GM23338 (cell line): ENCODE results near the gene CDK5. TPM values are rescaled to one million over a fixed set of nuclear protein-coding genes. Genes with fewer than 3 reads are reported as not detected.

ENCODE experiments used
- ATAC-seq: fragments of 200-7000 bp; cut with Tn5 transposase; 3 replicates; pipeline ENCODE4 v1.9.1; 2020
- DNase-seq: peaks from one replicate; pipeline ENCODE4 v3.0.0-alpha.2; 2015; ENCODE audit warnings: low spot score
- H2AFZ ChIP-seq: fragments of 200-600 bp; sonication (generic); 2 replicates; pipeline ENCODE4 v1.8.0; 2016; ENCODE audit warnings: antibody characterized with exemption, mild to moderate bottlenecking, moderate library complexity
- H3F3A ChIP-seq: fragments of 200-600 bp; sonication (generic); replicated peaks from 2 replicates; pipeline ENCODE4 v1.8.0; 2017; ENCODE audit warnings: antibody characterized with exemption, mixed run types, low read depth
- H3K27ac ChIP-seq: fragments of 200-600 bp; sonication (generic); 2 replicates; pipeline ENCODE4 v1.6.1; 2016; ENCODE audit warnings: low read depth
- H3K27me3 ChIP-seq: fragments of 200-600 bp; sonication (generic); 2 replicates; pipeline ENCODE4 v1.8.0; 2016; ENCODE audit warnings: mild to moderate bottlenecking, mixed run types, moderate library complexity; ENCODE audit not compliant: insufficient read depth
- H3K36me3 ChIP-seq: fragments of 200-600 bp; sonication (generic); 2 replicates; pipeline ENCODE4 v1.8.0; 2016; ENCODE audit warnings: mild to moderate bottlenecking; ENCODE audit not compliant: insufficient read depth
- H3K4me1 ChIP-seq: fragments of 200-600 bp; sonication (generic); 2 replicates; pipeline ENCODE4 v1.8.0; 2016; ENCODE audit warnings: mild to moderate bottlenecking, moderate library complexity; ENCODE audit not compliant: insufficient read depth
- H3K4me2 ChIP-seq: fragments of 200-600 bp; sonication (generic); 2 replicates; pipeline ENCODE4 v1.7.1; 2017; ENCODE audit warnings: mixed run types
- H3K4me3 ChIP-seq: fragments of 200-600 bp; sonication (generic); 2 replicates; pipeline ENCODE4 v1.6.1; 2016; ENCODE audit warnings: mixed run types
- H3K79me2 ChIP-seq: fragments of 200-600 bp; sonication (generic); replicated peaks from 2 replicates; pipeline ENCODE4 v1.8.0; 2017; ENCODE audit warnings: mild to moderate bottlenecking; ENCODE audit not compliant: insufficient read depth
- H3K9me2 ChIP-seq: fragments of 200-600 bp; sonication (generic); 2 replicates; pipeline ENCODE4 v1.8.0; 2017; ENCODE audit not compliant: insufficient read depth
- H4K20me1 ChIP-seq: fragments of 200-600 bp; sonication (generic); replicated peaks from 2 replicates; pipeline ENCODE4 v1.8.0; 2017; ENCODE audit warnings: mild to moderate bottlenecking; ENCODE audit not compliant: insufficient read depth
- H3K27ac Mint-ChIP-seq: 2 replicates; pipeline ENCODE4 v1.8.0; 2020; ENCODE audit warnings: inconsistent platforms, mild to moderate bottlenecking, moderate library complexity, mixed read lengths
- H3K27me3 Mint-ChIP-seq: 3 replicates; pipeline ENCODE4 v1.8.0; 2022; ENCODE audit warnings: low read depth, mild to moderate bottlenecking, moderate library complexity, mixed read lengths, inconsistent platforms; ENCODE audit not compliant: insufficient read depth, poor library complexity
- H3K36me3 Mint-ChIP-seq: 3 replicates; pipeline ENCODE4 v1.8.0; 2021; ENCODE audit warnings: low read depth, mild to moderate bottlenecking, inconsistent platforms, moderate library complexity, mixed read lengths
- H3K4me1 Mint-ChIP-seq: 3 replicates; pipeline ENCODE4 v1.8.0; 2020; ENCODE audit warnings: mild to moderate bottlenecking, inconsistent platforms, mixed read lengths
- H3K4me3 Mint-ChIP-seq: 3 replicates; pipeline ENCODE4 v1.8.0; 2021; ENCODE audit warnings: moderate library complexity, mild to moderate bottlenecking, inconsistent platforms, mixed read lengths
- H3K9me3 Mint-ChIP-seq: 3 replicates; pipeline ENCODE4 v1.8.0; 2020; ENCODE audit warnings: moderate library complexity, mild to moderate bottlenecking, inconsistent platforms, mixed read lengths
- ETS1 ChIP-seq: IDR thresholded peaks from 2 replicates; pipeline ENCODE4 v1.6.1; 2016; ENCODE audit warnings: antibody characterized with exemption
- EZH2phosphoT487 ChIP-seq: fragments of 200-600 bp; sonication (generic); IDR thresholded peaks from one replicate; pipeline ENCODE4 v1.8.1; 2018; ENCODE audit warnings: antibody characterized with exemption; ENCODE audit not compliant: unreplicated experiment
- JUNB ChIP-seq: IDR thresholded peaks from one replicate; pipeline ENCODE4 v1.6.1; 2016; ENCODE audit warnings: antibody characterized with exemption; ENCODE audit not compliant: unreplicated experiment
- POLR2AphosphoS5 ChIP-seq: IDR thresholded peaks from 2 replicates; pipeline ENCODE4 v1.6.1; 2016; ENCODE audit warnings: antibody characterized with exemption, low read depth
- STAT1 ChIP-seq: IDR thresholded peaks from one replicate; pipeline ENCODE4 v1.6.1; 2016; ENCODE audit warnings: antibody characterized with exemption; ENCODE audit not compliant: unreplicated experiment
- ZNF331 ChIP-seq: fragments of 250-450 bp; sonication (Bioruptor Pico); IDR thresholded peaks from 2 replicates; pipeline ENCODE4 v1.5.0; 2020; ENCODE audit warnings: low read depth, mild to moderate bottlenecking, moderate library complexity
- ZNF462 ChIP-seq: fragments of 250-450 bp; sonication (Bioruptor Pico); IDR thresholded peaks from 2 replicates; pipeline ENCODE4 v1.5.0; 2020; ENCODE audit warnings: mild to moderate bottlenecking, moderate library complexity
- polyA plus RNA-seq: library from polyadenylated mRNA; unstranded; fragments of >200 nt; fragmentation: Nextera tagmentation; extraction: Ambion mirVana; gene quantifications from 2 replicates; pipeline ENCODE4 v1.2.1, GENCODE V29; 2016
- total RNA-seq: library from RNA; depleted of rRNA; stranded (reverse); fragments of >200 nt; shearing (Covaris generic); gene quantifications from 2 replicates; pipeline ENCODE4 v1.2.3, GENCODE V29; 2014

CDK5 gene
- total and polyA plus RNA-seq, 2 experiments from 2014 or later: 19.8 to 27.1 TPM

GRCh38 chr7:151018421-151019129 is 39.1 kb downstream of the CDK5 start:
- H4K20me1 ChIP-seq: no peaks in the 10 kb centered on the region
- peak overlapping the region; percentile 66 for H3K4me3 Mint-ChIP-seq
- H3K4me2 ChIP-seq: peak overlapping the region; percentile 77
- H3K4me3 ChIP-seq: peak overlapping the region; percentile 47
- H3K79me2 ChIP-seq: no peaks in the 10 kb centered on the region
- no peaks in the 10 kb centered on the region for H3K9me2 ChIP-seq
- peaks cover 4% of the 10 kb centered on the region; the same call in 2 of the 3 replicates for H3K9me3 Mint-ChIP-seq
- H3K27ac Mint-ChIP-seq: no peak overlapping the region; the same call in 1 of the 2 replicates
- TF ChIP-seq ZNF331 (CRISPR knock-in tag) (no peak), ZNF462 (CRISPR knock-in tag) (no peak), POLR2AphosphoS5 (peak; percentile 1; the same call in 1 of the 2 replicates), ETS1 (no peak), EZH2phosphoT487 (no peak), JUNB (no peak), STAT1 (no peak)
- peaks cover 9% of the 10 kb centered on the region; the same call in 1 of the 2 replicates for H3F3A ChIP-seq
- peaks cover 54% of the 10 kb centered on the region for H3K27me3 Mint-ChIP-seq
- peak overlapping the region; percentile 90 for H2AFZ ChIP-seq
- peaks cover 11% of the 10 kb centered on the region for H3K36me3 Mint-ChIP-seq
- H3K4me1 Mint-ChIP-seq: peaks cover 30% of the 10 kb centered on the region
- H3K4me1 ChIP-seq: peaks cover 14% of the 10 kb centered on the region
- H3K36me3 ChIP-seq: no peaks in the 10 kb centered on the region; the same call in 1 of the 2 replicates
- H3K27me3 ChIP-seq: peaks cover 49% of the 10 kb centered on the region
- ATAC-seq (peak; percentile 30), DNase-seq (peak; percentile 65)
- no peak overlapping the region for H3K27ac ChIP-seq
